NCI-H1105 (cell line): ENCODE measurements around the gene RTEL1.
"Not testable (repeated sequence)": the region's sequence is repeated elsewhere in the genome, so short reads cannot be mapped to it uniquely, and the experiment has no call there.

Source experiments
- DNase-seq: peaks from one replicate; lab custom pipeline; 2025; lab: John Stamatoyannopoulos, UW

The RTEL1 gene

DNA sequence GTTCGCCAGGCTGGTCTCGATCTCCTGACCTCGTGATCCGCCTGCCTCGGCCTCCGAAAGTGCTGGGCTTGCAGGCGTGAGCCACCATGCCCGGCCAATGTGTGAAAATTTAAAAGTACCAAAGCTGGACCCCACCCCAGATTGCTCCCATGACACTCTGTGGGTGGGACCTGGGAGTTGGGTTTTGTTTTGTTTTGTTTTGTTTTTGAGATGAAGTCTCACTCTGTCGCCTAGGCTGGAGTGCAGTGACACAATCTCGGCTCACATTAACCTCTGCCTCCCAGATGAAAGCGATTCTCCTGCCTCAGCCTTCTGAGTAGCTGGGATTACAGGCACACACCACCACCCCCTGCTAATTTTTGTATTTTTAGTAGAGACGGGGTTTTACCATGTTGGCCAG lies 13.6 kb downstream of the RTEL1 start:
- DNase-seq = not testable (repeated sequence)

DNA sequence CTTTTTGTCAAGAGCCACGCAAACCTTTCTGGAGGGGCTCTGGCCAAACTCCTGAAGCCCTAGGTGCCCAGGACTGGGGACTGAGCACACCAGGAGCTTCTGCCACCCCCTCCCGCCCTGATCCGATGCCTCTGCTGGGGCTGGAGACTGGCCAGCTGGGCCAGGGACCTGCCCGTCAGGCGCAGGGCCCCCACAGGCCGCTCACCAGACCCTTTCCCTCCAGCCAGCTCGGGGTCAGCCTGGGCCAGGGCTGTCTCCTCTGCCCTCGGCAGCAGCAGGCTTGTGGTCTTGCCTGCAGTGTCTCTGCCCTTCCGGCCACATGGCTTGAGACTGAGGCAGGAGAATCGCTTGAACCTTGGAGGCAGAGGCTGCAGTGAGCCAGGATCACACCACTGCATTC lies 14.6 kb downstream of the RTEL1 start:
- DNase-seq = no peak

DNA sequence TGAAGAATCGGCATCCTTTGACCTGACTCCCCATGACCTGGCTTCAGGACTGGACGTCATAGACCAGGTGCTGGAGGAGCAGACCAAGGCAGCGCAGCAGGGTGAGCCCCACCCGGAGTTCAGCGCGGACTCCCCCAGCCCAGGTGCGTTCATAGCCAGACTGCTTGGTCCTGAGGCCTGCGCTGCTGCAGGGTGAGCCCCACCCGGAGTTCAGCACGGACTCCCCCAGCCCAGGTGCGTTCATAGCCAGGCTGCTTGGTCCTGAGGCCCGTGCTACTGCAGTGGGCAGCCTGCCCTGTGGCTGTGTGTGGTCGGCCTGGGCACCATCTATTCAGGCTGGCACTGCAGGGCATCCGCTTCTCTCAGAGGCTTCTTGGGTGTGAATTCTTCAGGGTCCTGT lies 15.8 kb downstream of the RTEL1 start:
- no peak for DNase-seq

DNA sequence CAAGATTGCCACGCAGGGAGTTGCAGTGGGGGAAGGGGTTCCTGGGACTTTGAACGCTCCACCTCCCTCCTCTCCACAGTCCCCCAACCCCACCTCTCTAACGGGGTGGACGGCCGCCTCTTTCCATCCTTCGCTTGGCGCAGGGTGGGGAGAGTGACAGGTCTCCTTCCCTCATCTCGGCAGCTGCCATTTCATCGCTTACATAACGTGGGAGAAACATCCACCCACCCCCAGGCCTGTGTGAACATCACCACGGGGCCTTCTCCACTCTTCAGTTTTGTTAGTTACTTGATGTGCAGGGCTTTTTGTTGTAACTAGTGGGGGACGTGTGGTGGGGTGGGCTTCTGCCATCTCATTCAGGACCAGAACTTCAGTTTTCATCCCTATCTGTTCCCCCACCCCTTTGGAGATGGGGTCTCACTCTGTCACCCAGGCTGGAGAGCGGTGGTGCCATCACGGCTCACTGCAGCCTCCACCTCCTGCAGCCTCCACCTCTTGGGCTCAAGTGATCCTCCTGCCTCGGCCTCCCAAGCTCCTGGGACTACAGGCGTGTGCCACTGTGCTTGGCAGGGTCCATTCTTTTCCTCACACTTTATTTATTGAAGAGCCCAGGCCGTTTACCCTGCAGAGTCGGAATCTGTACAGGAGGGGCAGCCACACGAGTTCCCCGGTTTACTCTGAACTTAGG lies 17.7 kb downstream of the RTEL1 start:
- DNase-seq = no peak

DNA sequence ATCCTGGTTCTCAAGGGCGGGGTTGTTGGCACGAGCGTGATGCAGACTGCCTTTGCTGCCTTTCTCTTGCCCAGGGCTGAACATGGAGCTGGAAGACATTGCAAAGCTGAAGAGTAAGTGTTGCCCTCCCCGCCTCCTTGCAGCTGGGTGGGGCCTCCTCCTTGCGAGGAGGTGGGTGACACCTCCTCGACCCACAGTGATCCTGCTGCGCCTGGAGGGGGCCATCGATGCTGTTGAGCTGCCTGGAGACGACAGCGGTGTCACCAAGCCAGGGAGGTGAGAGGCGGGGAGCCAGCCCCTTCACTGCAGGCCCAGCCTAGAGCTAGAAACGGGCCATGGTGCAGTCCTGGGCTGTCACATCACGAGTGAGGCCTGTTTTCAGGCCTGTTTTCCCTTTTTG lies 20.0 kb downstream of the RTEL1 start:
- no peak for DNase-seq

DNA sequence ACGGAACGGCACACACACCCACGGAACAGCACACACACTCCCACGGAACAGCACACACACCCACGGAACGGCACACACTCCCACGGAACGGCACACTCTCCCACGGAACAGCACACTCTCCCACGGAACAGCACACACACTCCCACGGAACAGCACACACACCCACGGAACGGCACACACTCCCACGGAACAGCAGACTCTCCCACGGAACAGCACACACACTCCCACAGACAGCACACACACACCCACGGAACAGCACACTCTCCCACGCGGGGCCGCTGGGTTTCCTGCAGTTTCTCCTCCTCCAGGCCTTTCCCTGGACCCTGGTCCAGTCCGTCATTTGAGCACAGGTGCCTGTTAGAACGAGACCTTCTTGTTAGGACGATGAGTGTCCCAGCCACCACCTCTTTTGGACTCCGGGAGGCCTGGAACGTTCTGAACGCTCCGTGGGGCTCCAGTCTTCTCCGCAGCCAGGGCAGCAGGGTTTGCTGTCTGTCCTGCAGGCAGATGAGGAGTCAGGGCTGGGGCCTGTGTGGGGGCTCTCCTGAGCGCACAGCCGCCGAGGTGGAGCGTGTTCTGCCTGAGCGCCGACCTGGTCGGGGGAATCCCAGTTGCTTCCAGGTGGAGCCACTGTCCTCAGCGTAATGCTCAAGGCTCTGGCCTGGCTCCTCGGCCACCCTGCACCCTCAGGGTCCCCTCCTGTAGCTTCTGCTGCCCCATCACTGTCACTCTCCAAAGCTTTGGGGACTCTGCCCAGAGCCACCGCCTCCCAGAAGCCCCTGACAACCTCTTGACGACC lies 20.8 kb downstream of the RTEL1 start:
- DNase-seq = no peak

DNA sequence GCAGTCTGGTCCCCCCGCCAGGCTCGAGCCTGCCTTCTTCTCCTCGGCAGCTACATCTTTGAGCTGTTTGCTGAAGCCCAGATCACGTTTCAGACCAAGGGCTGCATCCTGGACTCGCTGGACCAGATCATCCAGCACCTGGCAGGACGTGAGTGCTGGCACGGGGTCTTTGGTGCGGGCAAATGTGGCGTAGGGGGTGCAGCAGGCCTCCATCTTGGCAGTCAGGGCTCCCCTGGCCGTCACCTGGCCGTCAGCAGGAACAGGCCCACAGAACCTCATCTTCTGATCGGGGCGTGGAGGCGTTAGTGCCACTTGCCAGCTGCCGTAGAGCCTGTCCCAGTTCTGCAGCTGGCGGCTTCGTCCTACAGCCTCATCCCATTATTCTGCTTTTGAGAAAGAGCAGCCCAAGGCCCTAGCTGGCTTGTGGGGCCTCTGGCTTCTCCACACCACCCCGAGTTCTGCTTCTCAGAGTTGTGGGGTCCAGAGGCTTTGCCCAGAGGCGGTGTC lies 21.7 kb downstream of the RTEL1 start:
- no peak for DNase-seq

DNA sequence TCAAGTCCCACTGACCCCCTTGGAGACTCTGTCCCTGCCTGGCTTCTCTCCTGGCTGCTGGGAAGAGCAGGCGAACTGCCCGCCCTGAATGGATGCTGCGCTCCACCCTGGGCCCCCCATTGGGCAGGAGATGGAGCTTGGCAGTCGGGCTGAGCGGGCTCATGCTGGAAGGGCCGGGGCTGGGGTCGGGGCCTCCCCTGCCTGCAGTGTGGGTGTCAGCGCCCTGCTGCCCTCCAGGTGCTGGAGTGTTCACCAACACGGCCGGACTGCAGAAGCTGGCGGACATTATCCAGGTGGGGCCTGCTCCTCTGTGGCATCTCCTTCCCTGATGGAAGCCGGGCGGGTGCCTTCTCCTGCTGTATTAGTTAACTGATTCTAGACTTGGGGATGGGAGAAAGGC lies 22.3 kb downstream of the RTEL1 start:
- DNase-seq = no peak

DNA sequence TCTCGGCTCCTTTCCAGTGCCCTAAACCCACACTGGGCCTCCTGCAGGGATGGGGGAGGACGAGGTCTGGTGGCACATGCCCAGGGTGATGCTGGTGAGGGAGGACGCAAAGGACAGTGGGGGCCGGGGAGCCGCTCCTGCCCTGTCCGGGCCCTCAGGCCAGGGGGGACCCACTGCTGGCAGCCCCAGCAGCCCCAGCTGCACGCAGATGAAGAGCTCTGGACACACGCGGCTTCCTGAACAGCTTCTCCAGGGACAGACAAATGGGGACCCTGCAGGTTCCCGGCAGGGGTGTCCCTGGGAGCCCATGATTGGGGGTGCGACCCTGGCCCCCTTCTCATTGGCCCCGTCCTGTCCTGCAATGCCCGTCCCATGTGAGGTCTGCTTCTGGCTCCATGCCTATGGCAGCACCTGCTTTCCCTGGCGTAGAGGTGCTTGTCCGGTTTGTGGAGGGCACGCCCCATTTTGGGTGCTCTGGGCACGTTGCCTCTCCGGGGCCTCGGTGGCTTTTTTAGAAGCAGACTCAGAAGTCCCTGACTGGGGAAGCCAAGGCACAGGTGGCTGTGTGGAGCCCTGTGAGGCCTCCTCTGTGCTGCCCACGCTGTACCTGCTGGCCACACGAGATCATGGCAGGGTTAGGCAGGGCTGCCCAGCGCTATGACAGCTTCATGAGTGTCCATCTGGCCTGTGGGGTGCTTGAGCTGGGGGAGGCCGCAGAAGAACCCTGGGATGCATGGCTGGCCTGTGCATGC lies 22.9 kb downstream of the RTEL1 start:
- no peak for DNase-seq

DNA sequence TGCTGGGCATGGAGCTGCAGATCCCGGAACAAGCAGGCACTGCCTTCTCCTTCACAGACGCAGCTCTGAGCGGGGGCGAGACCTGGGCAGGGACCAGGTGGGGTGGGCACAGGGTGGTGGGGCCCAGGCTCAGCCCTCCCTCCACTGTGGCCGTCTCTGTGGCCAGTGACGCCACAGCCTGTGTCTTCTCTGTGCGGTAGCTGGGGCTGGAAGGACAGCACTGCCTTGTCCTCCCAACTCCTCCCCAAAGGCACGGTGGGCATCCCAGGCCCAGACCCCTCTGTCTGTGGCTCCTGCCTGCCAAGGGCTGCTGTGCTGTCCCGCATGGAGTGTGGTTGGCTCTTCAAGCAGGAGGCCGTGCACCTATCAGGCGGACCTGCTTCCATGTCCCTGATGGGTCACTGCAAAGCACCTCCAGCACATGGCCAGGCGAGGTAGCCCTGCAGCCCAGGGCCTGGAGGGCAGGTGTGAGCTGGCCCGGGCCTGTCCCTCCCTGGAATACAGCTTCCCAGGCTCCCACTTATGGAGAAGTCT lies 23.6 kb downstream of the RTEL1 start:
- DNase-seq = no peak

DNA sequence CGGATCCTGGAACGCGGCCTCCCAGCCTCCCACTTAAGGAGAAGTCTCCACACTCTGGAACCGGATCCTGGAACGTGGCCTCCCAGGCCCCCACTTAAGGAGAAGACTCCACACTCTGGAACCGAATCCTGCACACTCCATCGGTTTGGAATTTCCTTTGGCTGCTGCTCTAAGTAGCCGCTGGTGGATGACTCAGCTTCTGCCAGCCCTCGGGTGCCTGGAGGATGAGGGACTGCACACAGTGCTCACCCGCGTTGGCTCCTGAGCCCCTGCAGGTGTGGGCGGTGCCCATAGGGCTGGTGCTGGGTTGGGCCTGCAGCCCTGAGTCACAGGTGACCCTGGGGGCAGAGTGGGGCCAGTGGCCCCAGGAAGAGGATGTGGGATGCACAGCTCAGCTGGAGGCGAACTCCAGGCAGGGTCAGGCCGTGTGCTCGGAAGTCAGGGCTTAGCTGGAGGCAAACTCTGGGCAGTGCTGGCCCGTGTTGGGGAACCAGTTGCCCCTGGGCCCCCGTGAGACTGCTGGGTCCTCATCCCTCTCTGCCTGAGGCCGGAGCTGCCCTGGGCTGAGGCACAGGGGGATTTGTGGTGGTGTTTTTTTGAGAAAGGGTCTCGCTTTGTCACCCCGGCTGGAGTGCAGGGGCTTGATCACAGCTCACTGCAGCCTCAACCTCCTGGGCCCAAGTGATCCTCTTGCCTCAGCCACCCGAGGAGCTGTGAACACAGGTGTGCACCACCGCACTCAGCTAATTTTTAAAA lies 24.4 kb downstream of the RTEL1 start:
- DNase-seq = no peak

DNA sequence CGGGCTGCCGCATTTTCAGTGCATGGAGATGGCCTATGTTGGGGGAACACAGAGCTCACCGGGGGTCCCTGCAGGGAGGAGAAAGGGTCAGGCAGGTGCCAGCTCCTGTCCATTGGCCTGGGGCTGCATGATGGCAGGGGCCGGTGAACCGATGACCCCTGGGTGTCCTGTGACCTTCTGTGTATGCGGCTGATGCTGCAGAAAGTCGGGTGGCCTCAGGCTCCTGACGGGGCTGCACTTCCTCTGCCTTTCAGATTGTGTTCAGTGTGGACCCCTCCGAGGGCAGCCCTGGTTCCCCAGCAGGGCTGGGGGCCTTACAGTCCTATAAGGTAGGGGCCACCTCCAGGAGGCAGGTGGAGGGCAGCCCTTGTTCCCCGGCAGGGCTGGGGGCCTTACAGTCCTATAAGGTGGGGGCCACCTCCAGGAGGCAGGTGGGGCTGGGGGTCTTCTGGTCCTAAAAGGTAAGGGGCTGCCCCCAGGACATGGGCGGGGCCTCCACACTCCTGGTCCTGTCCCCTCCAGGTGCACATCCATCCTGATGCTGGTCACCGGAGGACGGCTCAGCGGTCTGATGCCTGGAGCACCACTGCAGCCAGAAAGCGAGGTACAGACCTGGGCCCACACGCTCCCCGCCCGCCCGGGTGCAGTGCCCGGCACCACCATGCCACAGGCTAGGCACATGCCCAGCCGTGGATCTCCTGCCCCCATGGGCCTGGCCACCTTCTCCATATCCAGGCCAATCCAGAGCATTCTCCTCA lies 27.3 kb downstream of the RTEL1 start:
- DNase-seq = no peak

DNA sequence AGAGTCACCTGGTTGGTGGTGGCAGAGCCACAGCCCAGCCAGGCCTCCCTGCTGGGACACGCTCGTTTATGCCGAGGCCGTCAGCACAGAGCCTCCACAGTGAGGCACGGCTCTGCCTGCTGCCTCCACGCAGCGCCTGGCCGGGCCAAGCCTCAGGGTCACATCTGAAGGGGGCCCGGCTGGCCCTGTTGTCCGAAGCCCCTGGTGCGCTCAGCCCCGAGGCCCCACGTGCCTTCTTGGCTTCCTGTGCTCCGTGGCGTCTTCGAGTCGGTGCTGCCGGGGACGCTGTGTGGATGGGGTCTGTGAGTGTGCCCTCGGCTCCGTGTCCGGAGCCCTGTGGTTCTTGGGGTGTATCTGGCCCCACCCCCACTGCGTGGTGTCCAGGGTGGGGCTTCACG lies 28.0 kb downstream of the RTEL1 start:
- DNase-seq = no peak

DNA sequence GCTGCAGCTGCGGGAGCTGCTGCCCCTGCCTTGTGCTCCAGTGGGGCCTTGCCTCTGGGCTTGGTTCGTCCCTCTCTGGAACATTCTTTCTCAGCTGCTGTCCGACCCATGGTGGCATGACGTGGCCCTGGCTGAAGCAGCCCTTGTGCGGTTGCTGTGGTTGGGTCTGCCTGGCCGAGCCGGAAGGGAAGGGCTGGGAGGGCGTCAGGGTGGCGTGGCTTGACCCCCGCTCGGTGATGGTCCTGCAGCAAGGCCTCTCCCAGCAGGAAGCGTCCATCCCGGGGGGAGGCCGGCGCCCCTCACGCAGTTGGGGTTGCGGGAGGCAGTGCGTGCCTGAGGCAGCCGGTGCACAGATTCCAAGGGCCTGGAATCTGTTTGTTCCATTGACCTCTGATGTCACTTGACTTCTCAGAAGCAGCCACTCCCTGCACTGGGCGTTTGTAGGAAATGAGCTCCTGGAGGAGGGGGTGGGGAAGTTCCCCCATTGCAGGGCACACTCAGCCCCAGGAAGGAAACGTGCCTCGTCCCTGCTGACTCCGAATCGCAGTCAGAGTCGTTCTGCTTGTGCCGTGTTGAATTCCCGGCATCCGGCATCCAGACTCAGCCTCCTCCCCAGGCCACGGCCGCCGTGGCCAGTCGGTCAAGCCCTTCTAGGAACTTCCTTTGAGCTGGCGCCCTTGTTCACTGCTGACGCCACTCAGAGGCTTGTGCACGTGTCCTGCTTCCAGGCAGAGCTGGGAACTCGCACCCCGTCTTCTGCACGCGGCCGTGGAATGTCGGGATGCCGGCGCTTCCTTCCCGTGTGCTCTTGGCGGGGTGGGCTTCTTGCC lies 28.6 kb downstream of the RTEL1 start:
- DNase-seq = no peak

DNA sequence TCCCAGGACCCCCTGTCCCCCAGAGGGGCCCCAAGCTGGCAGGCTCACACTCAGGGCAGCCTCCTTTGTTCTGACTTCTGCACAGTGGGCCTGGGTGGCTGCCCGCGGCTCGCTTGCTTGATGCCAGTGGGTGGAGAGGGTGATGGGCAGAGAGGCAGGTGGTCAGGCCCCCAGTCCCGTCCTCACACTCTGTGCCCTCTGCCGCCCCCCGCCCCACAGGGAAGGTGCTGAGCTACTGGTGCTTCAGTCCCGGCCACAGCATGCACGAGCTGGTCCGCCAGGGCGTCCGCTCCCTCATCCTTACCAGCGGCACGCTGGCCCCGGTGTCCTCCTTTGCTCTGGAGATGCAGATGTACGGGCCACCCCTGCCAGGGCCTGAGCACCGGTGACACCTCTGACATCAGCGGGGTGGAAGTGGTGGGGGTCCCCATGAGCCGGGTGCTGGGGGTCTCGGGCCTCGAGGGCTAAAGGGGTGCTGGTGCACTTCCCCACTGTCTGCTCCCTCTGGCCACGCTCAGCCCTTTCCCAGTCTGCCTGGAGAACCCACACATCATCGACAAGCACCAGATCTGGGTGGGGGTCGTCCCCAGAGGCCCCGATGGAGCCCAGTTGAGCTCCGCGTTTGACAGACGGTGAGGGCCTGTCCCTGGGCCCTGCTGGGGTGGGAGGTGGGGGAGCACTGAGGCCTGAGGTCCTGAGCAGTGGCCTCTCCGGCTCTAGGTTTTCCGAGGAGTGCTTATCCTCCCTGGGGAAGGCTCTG lies 29.5 kb downstream of the RTEL1 start:
- no peak for DNase-seq

DNA sequence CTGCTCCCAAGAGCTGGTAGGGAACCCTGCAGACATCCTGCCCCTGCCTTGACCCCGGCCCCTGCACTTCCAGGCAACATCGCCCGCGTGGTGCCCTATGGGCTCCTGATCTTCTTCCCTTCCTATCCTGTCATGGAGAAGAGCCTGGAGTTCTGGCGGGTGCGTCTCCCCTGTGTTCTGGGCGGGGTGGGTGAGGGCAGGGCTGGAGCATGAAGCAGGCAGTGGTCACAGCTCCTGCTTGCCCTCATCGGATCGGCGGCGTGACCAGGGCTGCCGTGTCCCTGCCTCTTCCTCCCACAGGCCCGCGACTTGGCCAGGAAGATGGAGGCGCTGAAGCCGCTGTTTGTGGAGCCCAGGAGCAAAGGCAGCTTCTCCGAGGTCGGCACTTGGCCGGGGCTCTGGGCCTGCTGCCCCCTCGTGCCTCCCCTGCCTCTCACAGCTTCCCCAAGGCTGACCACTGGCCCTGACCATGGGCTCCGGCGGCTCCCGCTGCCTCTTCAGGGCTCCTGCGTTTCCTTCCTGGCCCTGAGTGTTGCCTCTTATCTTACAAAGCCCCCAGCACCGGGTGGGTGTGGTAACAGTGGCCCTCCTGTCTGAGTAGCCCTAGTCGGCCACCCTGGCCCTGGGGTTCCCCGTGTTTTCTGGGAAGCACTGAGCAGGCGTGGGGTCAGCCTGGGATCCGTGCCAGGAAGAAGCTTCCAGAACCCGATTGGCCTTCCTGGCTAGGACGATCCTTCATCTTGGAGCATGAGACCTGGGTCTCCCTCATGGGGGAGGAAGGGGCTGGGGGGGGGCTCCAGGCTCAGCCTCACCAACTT lies 30.3 kb downstream of the RTEL1 start:
- no peak for DNase-seq

DNA sequence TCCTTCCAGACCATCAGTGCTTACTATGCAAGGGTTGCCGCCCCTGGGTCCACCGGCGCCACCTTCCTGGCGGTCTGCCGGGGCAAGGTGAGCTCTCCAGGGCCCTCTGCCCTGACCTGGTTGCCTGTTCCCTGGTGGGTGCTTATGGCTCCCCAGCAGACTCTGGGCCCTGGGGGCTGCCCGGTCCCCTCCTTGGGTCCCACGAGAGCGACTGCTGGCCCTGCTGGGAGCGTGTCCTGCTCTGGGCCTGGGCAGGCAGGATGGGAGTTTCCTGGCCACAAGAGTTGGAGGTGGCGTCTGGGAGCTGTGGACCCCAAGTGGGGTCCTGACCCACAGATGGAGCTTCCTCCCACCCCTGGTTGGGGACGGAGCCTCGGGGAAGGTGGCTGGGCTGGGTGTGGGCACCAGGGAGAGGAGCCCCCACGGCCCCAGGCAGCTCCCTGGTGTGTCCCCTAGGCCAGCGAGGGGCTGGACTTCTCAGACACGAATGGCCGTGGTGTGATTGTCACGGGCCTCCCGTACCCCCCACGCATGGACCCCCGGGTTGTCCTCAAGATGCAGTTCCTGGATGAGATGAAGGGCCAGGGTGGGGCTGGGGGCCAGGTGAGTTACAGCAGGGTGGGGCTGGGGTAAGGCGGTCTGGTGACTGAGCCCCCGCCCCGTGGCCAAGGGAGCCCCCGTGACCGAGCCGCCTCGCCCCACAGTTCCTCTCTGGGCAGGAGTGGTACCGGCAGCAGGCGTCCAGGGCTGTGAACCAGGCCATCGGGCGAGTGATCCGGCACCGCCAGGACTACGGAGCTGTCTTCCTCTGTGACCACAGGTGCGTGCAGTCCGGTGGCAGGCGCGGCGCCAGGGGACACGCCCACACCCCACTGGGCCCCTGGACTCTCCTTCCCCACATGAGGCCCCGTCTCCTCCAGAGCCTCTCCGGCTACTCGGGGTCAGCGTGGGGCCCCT lies 31.2 kb downstream of the RTEL1 start:
- no peak for DNase-seq
